GM12878 (cell line): ENCODE measurements around the gene PKMYT1. TPM values are rescaled to one million over a fixed set of nuclear protein-coding genes. Genes with fewer than 3 reads are reported as not detected.

Experiments
- CHD4 ChIP-seq: fragments of 200-600 bp; sonication (generic); IDR thresholded peaks from 2 replicates; pipeline ENCODE4 v1.6.1; 2016; ENCODE audit warnings: mild to moderate bottlenecking
- CREM ChIP-seq: IDR thresholded peaks from 2 replicates; pipeline ENCODE4 v1.6.1; 2014; ENCODE audit warnings: antibody characterized with exemption, low read depth
- EZH2 ChIP-seq: IDR thresholded peaks from 2 replicates; pipeline ENCODE4 v1.6.1; 2012; ENCODE audit warnings: low read depth, mild to moderate bottlenecking, control low read depth, inconsistent platforms, low read length, borderline replicate concordance; ENCODE audit not compliant: control insufficient read depth
- GABPA ChIP-seq: IDR thresholded peaks from 2 replicates; pipeline ENCODE4 v1.6.1; 2014; ENCODE audit warnings: antibody characterized with exemption, low read depth, mild to moderate bottlenecking, inconsistent platforms
- MTA3 ChIP-seq: IDR thresholded peaks from 2 replicates; pipeline ENCODE4 v1.6.1; 2012; ENCODE audit warnings: low read length, inconsistent platforms, borderline replicate concordance
- NR2C2 ChIP-seq: IDR thresholded peaks from 2 replicates; pipeline ENCODE4 v1.6.1; 2011; ENCODE audit warnings: borderline replicate concordance, low read depth; ENCODE audit not compliant: control insufficient read depth, insufficient read length
- POLR2A ChIP-seq: IDR thresholded peaks from 2 replicates; pipeline ENCODE4 v1.6.1; 2011; ENCODE audit warnings: low read depth, mild to moderate bottlenecking, low read length
- RAD21 ChIP-seq: IDR thresholded peaks from 2 replicates; pipeline ENCODE4 v1.6.1; 2011; ENCODE audit warnings: mild to moderate bottlenecking, low read depth, low read length, moderate library complexity; ENCODE audit not compliant: insufficient read depth
- RAD51 ChIP-seq: fragments of 450-650 bp; IDR thresholded peaks from 2 replicates; pipeline ENCODE4 v1.6.1; 2016; ENCODE audit warnings: moderate library complexity, mild to moderate bottlenecking, inconsistent platforms
- SP1 ChIP-seq: IDR thresholded peaks from one replicate; pipeline ENCODE4 v1.6.1; 2011; ENCODE audit warnings: low read depth, low read length
- SREBF1 ChIP-seq: IDR thresholded peaks from 2 replicates; pipeline ENCODE4 v1.6.1; 2012; ENCODE audit warnings: mild to moderate bottlenecking, low read length
- TCF12 ChIP-seq: IDR thresholded peaks from 2 replicates; pipeline ENCODE4 v1.6.1; 2011; ENCODE audit warnings: low read depth, mild to moderate bottlenecking, low read length
- ZBED1 ChIP-seq: IDR thresholded peaks from 2 replicates; pipeline ENCODE4 v1.6.1; 2016; ENCODE audit warnings: borderline replicate concordance
- ZBTB11 ChIP-seq: fragments of 450-650 bp; formaldehyde crosslinking; IDR thresholded peaks from 2 replicates; pipeline ENCODE4 v1.5.0; 2022; ENCODE audit warnings: mild to moderate bottlenecking, missing genetic modification characterization
- ZBTB40 ChIP-seq: fragments of 450-650 bp; IDR thresholded peaks from 2 replicates; pipeline ENCODE4 v1.6.1; 2016; ENCODE audit warnings: mild to moderate bottlenecking, moderate library complexity, borderline replicate concordance
- ZNF207 ChIP-seq: fragments of 450-650 bp; IDR thresholded peaks from 2 replicates; pipeline ENCODE4 v1.6.1; 2014; ENCODE audit warnings: antibody characterized with exemption, mild to moderate bottlenecking, borderline replicate concordance
- ZNF217 ChIP-seq: fragments of 450-650 bp; IDR thresholded peaks from 2 replicates; pipeline ENCODE4 v1.6.1; 2017; ENCODE audit warnings: antibody characterized with exemption, mild to moderate bottlenecking
- polyA plus RNA-seq, 11 experiments: library from polyadenylated mRNA; depleted of rRNA in 4 of 11; unstranded in 6 of 11; stranded (reverse) in 5 of 11; fragments of >200 nt; fragmentation: Nextera tagmentation in 4 of 11; fragmentation: Illumina TruSeq in 1 of 11; extraction: Ambion mirVana in 4 of 11; extraction: Trizol in 1 of 11; gene quantifications; 1 replicate in 1 of 11; 2 replicates in 10 of 11; pipeline versions ENCODE4 v1.2.1 to v1.2.3, GENCODE V29; 2011 to 2016; ENCODE audit warnings: inconsistent platforms in 2 of 11, missing spikeins in 2 of 11, low read depth in 1 of 11
- total RNA-seq, 4 experiments: library from RNA; depleted of rRNA in 3 of 4; stranded (reverse); fragments of >200 nt in 3 of 4; fragmentation: Illumina TruSeq in 1 of 4; extraction: Trizol in 1 of 4; gene quantifications; 2 replicates each; pipeline versions ENCODE4 v1.2.1 to v1.2.3, GENCODE V29; 2013 to 2021
- TF ChIP-seq, protein P1 (sequence below): fragments of 450-650 bp; IDR thresholded peaks from 2 replicates; pipeline ENCODE4 v1.6.1; 2018; ENCODE audit warnings: mild to moderate bottlenecking, low read depth, moderate library complexity; ENCODE audit not compliant: partially characterized antibody
- TF ChIP-seq, protein P2 (sequence below): fragments of 450-650 bp; IDR thresholded peaks from 2 replicates; pipeline ENCODE4 v1.6.1; 2017; ENCODE audit warnings: low read depth, mild to moderate bottlenecking, moderate library complexity

Gene PKMYT1
- total and polyA plus RNA-seq, 10 of the 15 experiments (the other 5 are each of a cell fraction or from before 2014, with no cell fraction given), result 4.6 to 101 (median 29.9) TPM

DNA sequence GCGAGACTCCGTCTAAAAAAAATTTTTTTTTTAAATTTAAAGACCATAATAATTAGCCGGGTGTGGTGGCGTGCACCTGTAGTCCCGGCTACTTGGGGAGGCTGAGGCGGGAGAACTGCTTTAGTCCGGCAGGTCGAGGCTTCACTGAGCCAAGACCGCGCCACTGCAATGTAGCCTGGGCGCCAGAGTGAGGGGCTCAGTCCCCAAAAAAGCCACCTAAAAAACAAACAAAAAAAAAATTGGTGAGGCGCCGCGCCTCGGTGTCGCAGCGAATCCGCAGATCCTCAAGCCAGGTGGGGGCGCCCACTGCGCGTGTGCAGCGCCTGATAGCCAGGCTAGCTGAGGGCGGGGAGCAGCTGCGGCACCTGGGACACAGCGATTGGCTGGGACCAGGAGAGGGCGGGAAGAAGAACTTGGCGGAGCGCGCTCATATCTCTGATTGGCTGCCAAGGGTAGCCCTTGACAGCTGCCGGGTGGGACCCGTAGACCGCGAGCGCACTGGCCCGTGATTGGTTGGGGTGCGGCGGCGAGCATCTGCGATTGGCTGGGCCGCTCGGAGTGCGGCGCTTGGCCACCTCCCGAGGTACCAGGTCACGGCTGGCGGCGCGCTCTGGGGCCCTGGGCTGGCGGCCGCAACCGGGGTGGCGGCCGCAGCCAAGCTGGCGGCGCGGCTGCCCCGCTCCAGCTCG lies 23.5 kb upstream of the PKMYT1 start (continued):
- TF ChIP-seq, protein P1, sequence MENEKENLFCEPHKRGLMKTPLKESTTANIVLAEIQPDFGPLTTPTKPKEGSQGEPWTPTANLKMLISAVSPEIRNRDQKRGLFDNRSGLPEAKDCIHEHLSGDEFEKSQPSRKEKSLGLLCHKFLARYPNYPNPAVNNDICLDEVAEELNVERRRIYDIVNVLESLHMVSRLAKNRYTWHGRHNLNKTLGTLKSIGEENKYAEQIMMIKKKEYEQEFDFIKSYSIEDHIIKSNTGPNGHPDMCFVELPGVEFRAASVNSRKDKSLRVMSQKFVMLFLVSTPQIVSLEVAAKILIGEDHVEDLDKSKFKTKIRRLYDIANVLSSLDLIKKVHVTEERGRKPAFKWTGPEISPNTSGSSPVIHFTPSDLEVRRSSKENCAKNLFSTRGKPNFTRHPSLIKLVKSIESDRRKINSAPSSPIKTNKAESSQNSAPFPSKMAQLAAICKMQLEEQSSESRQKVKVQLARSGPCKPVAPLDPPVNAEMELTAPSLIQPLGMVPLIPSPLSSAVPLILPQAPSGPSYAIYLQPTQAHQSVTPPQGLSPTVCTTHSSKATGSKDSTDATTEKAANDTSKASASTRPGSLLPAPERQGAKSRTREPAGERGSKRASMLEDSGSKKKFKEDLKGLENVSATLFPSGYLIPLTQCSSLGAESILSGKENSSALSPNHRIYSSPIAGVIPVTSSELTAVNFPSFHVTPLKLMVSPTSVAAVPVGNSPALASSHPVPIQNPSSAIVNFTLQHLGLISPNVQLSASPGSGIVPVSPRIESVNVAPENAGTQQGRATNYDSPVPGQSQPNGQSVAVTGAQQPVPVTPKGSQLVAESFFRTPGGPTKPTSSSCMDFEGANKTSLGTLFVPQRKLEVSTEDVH, result no peak
- TF ChIP-seq RAD21 (peak; percentile 71), MTA3 (no peak), POLR2A (no peak), EZH2 (no peak), SP1 (peak; percentile 99), ZBED1 (no peak), ZNF207 (peak; percentile 48; the same call in 1 of the 2 replicates), CREM (0 out of 2 replicates have a peak, but pooled peaks have one; percentile 47), ZBTB40 (no peak; the same call in 1 of the 2 replicates), ZNF217 (no peak), RAD51 (no peak), GABPA (no peak), TCF12 (peak; percentile 75; the same call in 1 of the 2 replicates), NR2C2 (no peak), CHD4 (no peak), ZBTB11 (CRISPR knock-in tag) (no peak), SREBF1 (no peak)
- TF ChIP-seq, protein P2, sequence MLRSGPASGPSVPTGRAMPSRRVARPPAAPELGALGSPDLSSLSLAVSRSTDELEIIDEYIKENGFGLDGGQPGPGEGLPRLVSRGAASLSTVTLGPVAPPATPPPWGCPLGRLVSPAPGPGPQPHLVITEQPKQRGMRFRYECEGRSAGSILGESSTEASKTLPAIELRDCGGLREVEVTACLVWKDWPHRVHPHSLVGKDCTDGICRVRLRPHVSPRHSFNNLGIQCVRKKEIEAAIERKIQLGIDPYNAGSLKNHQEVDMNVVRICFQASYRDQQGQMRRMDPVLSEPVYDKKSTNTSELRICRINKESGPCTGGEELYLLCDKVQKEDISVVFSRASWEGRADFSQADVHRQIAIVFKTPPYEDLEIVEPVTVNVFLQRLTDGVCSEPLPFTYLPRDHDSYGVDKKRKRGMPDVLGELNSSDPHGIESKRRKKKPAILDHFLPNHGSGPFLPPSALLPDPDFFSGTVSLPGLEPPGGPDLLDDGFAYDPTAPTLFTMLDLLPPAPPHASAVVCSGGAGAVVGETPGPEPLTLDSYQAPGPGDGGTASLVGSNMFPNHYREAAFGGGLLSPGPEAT, result no peak
